CD4-positive, CD25-positive, alpha-beta regulatory T cell (primary cell): ENCODE results near the gene ASAP2. TPM values are rescaled to one million over a fixed set of nuclear protein-coding genes. Genes with fewer than 3 reads are reported as not detected.

Experiments used
- ATAC-seq, 2 donors: fragments of 150-1000 bp; cut with Tn5 transposase; one replicate each; pipeline ENCODE4 v1.10.0; 2021; ENCODE audit warnings: low read depth in 2 of 2, moderate number of reproducible peaks in 2 of 2, moderate library complexity in 1 of 2
- DNase-seq, 3 donors: peaks; one replicate each; pipeline versions ENCODE4 v3.0.0 to v3.0.0-alpha.2; 2012 to 2022; ENCODE audit warnings: mixed read lengths in 1 of 3
- H3K27ac ChIP-seq: one replicate; pipeline ENCODE4 v1.7.0; 2013; ENCODE audit warnings: mild to moderate bottlenecking, low read length; ENCODE audit not compliant: insufficient read depth, poor library complexity, severe bottlenecking
- H3K27me3 ChIP-seq: one replicate; pipeline ENCODE4 v1.7.0; 2013; ENCODE audit warnings: low read length; ENCODE audit not compliant: control insufficient read depth, insufficient read depth
- H3K36me3 ChIP-seq: one replicate; pipeline ENCODE4 v1.7.0; 2013; ENCODE audit warnings: mild to moderate bottlenecking, low read length, moderate library complexity; ENCODE audit not compliant: control insufficient read depth, insufficient read depth
- H3K4me1 ChIP-seq: 2 replicates; pipeline ENCODE4 v1.7.0; 2013; ENCODE audit warnings: mild to moderate bottlenecking, low read length; ENCODE audit not compliant: insufficient read depth, control insufficient read depth, poor library complexity, severe bottlenecking
- H3K4me3 ChIP-seq: one replicate; pipeline ENCODE4 v1.7.0; 2013; ENCODE audit warnings: low read depth, mild to moderate bottlenecking, low read length, moderate library complexity
- H3K9me3 ChIP-seq, 2 experiments: 1 replicate in 1 of 2; 2 replicates in 1 of 2; pipeline ENCODE4 v1.7.0; 2013; ENCODE audit warnings: low read length in 2 of 2, mild to moderate bottlenecking in 1 of 2, moderate library complexity in 1 of 2; ENCODE audit not compliant: control insufficient read depth in 2 of 2
- H3K27ac Mint-ChIP-seq, 3 donors: one replicate each; pipeline ENCODE4 v1.8.0; 2020 to 2022; ENCODE audit warnings: mild to moderate bottlenecking in 3 of 3, mixed read lengths in 3 of 3, moderate library complexity in 2 of 3
- H3K27me3 Mint-ChIP-seq: one replicate; pipeline ENCODE4 v1.8.0; 2022; ENCODE audit warnings: mild to moderate bottlenecking, mixed read lengths
- H3K36me3 Mint-ChIP-seq: one replicate; pipeline ENCODE4 v1.8.0; 2020; ENCODE audit warnings: mixed read lengths
- H3K4me1 Mint-ChIP-seq, 4 donors: one replicate each; pipeline ENCODE4 v1.8.0; 2020 to 2022; ENCODE audit warnings: mixed read lengths in 4 of 4, mild to moderate bottlenecking in 1 of 4
- H3K4me3 Mint-ChIP-seq, 4 donors: one replicate each; pipeline ENCODE4 v1.8.0; 2020 to 2022; ENCODE audit warnings: mild to moderate bottlenecking in 4 of 4, mixed read lengths in 4 of 4, moderate library complexity in 3 of 4
- H3K9me3 Mint-ChIP-seq, 7 donors: one replicate each; pipeline ENCODE4 v1.8.0; 2020 to 2022; ENCODE audit warnings: mixed read lengths in 7 of 7, mild to moderate bottlenecking in 3 of 7, moderate library complexity in 2 of 7
- polyA plus RNA-seq, 4 donors: library from polyadenylated mRNA; unstranded; fragments of 300-500 nt; fragmentation: Illumina TruSeq; gene quantifications; one replicate each; pipeline ENCODE4 v1.2.3, GENCODE V29; 2021
- total RNA-seq: library from RNA; stranded (reverse); gene quantifications from one replicate; pipeline ENCODE4 v1.2.3, GENCODE V29; 2022

Gene ASAP2
- total and polyA plus RNA-seq, 5 donors from 2014 or later = 1.5 TPM; not detected in 4

- Mint-ChIP-seq H3K27ac (no peak overlapping the region), H3K9me3 (no peaks in the 10 kb centered on the region), H3K36me3 (no peaks in the 10 kb centered on the region), H3K4me1 (peaks cover 0 to 7% (median 2%) of the 10 kb centered on the region in 4 donors), H3K4me3 (no peak overlapping the region), H3K27me3 (peaks cover 9% of the 10 kb centered on the region)
- Histone ChIP-seq H3K36me3 (no peaks in the 10 kb centered on the region), H3K9me3 (no peaks in the 10 kb centered on the region), H3K27ac (no peak overlapping the region), H3K4me3 (no peak overlapping the region), H3K27me3 (no peaks in the 10 kb centered on the region), H3K4me1 (no peaks in the 10 kb centered on the region)
- no peak for DNase-seq
- ATAC-seq = no peak
These were observed 40.6 kb downstream of the ASAP2 start for GRCh38 chr2:9247177-9247576.

- no peak for ATAC-seq
- H3K36me3 Mint-ChIP-seq = no peaks in the 10 kb centered on the region
These were observed 41.2 kb downstream of the ASAP2 start for GRCh38 chr2:9247786-9248185.

GRCh38 chr2:9248363-9248762, 41.8 kb downstream of the ASAP2 start:
- DNase-seq = no peak
- no peak overlapping the region for H3K27ac Mint-ChIP-seq
- Histone ChIP-seq H3K27ac (no peak overlapping the region), H3K9me3 (no peaks in the 10 kb centered on the region), H3K27me3 (no peaks in the 10 kb centered on the region), H3K4me3 (no peak overlapping the region), H3K4me1 (no peaks in the 10 kb centered on the region), H3K36me3 (no peaks in the 10 kb centered on the region)
- ATAC-seq = no peak
- no peak overlapping the region for H3K4me3 Mint-ChIP-seq
- peaks cover 0 to 7% (median 2%) of the 10 kb centered on the region in 4 donors for H3K4me1 Mint-ChIP-seq
- peaks cover 9% of the 10 kb centered on the region for H3K27me3 Mint-ChIP-seq
- no peaks in the 10 kb centered on the region for H3K9me3 Mint-ChIP-seq
- H3K36me3 Mint-ChIP-seq = no peaks in the 10 kb centered on the region

More at GRCh38 chr2:9247786-9248185, 41.2 kb downstream of the ASAP2 start:
- H3K4me3 Mint-ChIP-seq = no peak overlapping the region
- Histone ChIP-seq H3K9me3 (no peaks in the 10 kb centered on the region), H3K4me3 (no peak overlapping the region), H3K4me1 (no peaks in the 10 kb centered on the region), H3K27me3 (no peaks in the 10 kb centered on the region), H3K27ac (no peak overlapping the region), H3K36me3 (no peaks in the 10 kb centered on the region)
- peaks cover 9% of the 10 kb centered on the region for H3K27me3 Mint-ChIP-seq
- no peak for DNase-seq
- peaks cover 0 to 7% (median 2%) of the 10 kb centered on the region in 4 donors for H3K4me1 Mint-ChIP-seq
- H3K9me3 Mint-ChIP-seq = no peaks in the 10 kb centered on the region
- no peak overlapping the region for H3K27ac Mint-ChIP-seq

GRCh38 chr2:9249020-9249800, 42.6 kb downstream of the ASAP2 start:
- Mint-ChIP-seq H3K4me3 (no peak overlapping the region), H3K4me1 (peaks cover 0 to 7% (median 2%) of the 10 kb centered on the region in 4 donors), H3K36me3 (no peaks in the 10 kb centered on the region), H3K27me3 (peaks cover 9% of the 10 kb centered on the region), H3K9me3 (no peaks in the 10 kb centered on the region), H3K27ac (no peak overlapping the region)
- Histone ChIP-seq H3K9me3 (no peaks in the 10 kb centered on the region), H3K4me3 (no peak overlapping the region), H3K36me3 (no peaks in the 10 kb centered on the region), H3K27me3 (no peaks in the 10 kb centered on the region), H3K27ac (no peak overlapping the region), H3K4me1 (no peaks in the 10 kb centered on the region)
- ATAC-seq = no peak
- DNase-seq = no peak

GRCh38 chr2:9250091-9250490, 43.5 kb downstream of the ASAP2 start:
- Histone ChIP-seq H3K36me3 (no peaks in the 10 kb centered on the region), H3K27ac (no peak overlapping the region), H3K27me3 (no peaks in the 10 kb centered on the region), H3K4me1 (no peaks in the 10 kb centered on the region), H3K9me3 (no peaks in the 10 kb centered on the region), H3K4me3 (no peak overlapping the region)
- H3K36me3 Mint-ChIP-seq = no peaks in the 10 kb centered on the region
- ATAC-seq (no peak), DNase-seq (no peak)
- no peak overlapping the region for H3K4me3 Mint-ChIP-seq
- no peaks in the 10 kb centered on the region for H3K9me3 Mint-ChIP-seq
- peaks cover 9% of the 10 kb centered on the region for H3K27me3 Mint-ChIP-seq
- H3K4me1 Mint-ChIP-seq = peaks cover 0 to 1% (median under 1%) of the 10 kb centered on the region in 4 donors
- no peak overlapping the region for H3K27ac Mint-ChIP-seq

GRCh38 chr2:9250498-9251153, 44.0 kb downstream of the ASAP2 start:
- H3K4me1 Mint-ChIP-seq = no peaks in the 10 kb centered on the region
- Histone ChIP-seq H3K27me3 (no peaks in the 10 kb centered on the region), H3K36me3 (no peaks in the 10 kb centered on the region), H3K4me1 (no peaks in the 10 kb centered on the region), H3K27ac (no peak overlapping the region), H3K9me3 (no peaks in the 10 kb centered on the region), H3K4me3 (no peak overlapping the region)
- ATAC-seq (peak in 1 of 2 donors; percentile 9), DNase-seq (no peak)
- no peaks in the 10 kb centered on the region for H3K9me3 Mint-ChIP-seq
- H3K4me3 Mint-ChIP-seq = no peak overlapping the region
- peaks cover 9% of the 10 kb centered on the region for H3K27me3 Mint-ChIP-seq
- H3K27ac Mint-ChIP-seq = no peak overlapping the region
- no peaks in the 10 kb centered on the region for H3K36me3 Mint-ChIP-seq

- Histone ChIP-seq H3K4me3 (no peak overlapping the region), H3K4me1 (no peaks in the 10 kb centered on the region), H3K27me3 (no peaks in the 10 kb centered on the region), H3K36me3 (no peaks in the 10 kb centered on the region), H3K9me3 (no peaks in the 10 kb centered on the region), H3K27ac (no peak overlapping the region)
- Mint-ChIP-seq H3K27ac (no peak overlapping the region), H3K27me3 (peaks cover 14% of the 10 kb centered on the region), H3K36me3 (no peaks in the 10 kb centered on the region), H3K9me3 (no peaks in the 10 kb centered on the region), H3K4me3 (no peak overlapping the region), H3K4me1 (no peaks in the 10 kb centered on the region)
- DNase-seq (no peak), ATAC-seq (no peak)
These were observed 44.8 kb downstream of the ASAP2 start for GRCh38 chr2:9251154-9252001.
